NCI-H82 treated with DMSO at 0.1 percent for 48 hours (cell line): Measurements from ENCODE around the gene ZNF408.
"Not testable (repeated sequence)": the region's sequence is repeated elsewhere in the genome, so short reads cannot be mapped to it uniquely, and the experiment has no call there.

Experiments used
- DNase-seq: peaks from one replicate; lab custom pipeline; 2025; ENCODE audit not compliant: unreplicated experiment; lab: John Stamatoyannopoulos, UW

ZNF408 gene

DNA sequence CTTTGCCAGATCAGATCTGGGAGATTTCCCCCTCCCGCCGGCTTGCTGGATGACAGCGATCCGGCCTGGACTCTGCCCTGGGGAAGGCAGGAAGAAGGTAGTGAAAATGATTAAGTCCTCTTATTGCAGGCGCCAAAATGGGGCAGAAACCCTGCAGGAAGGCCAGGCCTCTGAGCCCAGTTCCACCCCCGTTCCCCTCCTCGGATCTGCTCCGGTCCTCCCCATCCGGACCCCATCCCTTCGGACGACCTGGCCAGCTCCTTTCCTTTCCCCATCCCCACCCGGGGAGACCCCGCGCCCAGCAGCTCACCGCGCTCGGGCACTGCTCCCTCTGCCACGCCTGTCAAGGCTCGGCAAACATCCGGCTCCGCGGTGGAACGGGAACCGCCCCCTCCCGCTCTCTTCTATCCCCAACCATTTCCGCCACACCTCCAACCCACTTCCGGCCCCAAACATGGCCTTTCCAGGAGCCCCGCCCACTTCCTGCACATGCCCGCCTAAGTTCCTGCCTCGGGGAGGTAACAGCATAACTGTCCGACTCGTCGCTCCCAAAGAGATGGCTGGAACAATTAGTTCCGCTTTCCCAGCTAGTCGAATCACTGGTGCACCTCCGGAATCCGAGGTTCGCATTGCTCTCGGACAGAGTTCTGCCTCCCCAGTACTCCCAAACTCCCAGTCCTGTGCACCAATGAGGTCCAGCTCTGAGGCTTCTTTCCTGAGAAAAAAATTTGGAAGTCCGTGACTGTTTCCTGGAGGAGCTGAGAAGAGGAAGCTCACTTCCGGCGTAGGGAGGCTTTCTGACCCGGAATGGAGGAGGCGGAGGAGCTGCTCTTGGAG is at the start of gene ZNF408, which contains the start of gene ARHGAP1:
TSS of gene ZNF408 (plus strand) at position 791 of the 837 bp plus-strand sequence. CDS start at position 808, 17 bp downstream.
TSS of gene ARHGAP1 (minus strand) at position 379 of the 837 bp plus-strand sequence. CDS start 4,512 bp downstream, outside the sequence.
- DNase-seq = peak; percentile 94

DNA sequence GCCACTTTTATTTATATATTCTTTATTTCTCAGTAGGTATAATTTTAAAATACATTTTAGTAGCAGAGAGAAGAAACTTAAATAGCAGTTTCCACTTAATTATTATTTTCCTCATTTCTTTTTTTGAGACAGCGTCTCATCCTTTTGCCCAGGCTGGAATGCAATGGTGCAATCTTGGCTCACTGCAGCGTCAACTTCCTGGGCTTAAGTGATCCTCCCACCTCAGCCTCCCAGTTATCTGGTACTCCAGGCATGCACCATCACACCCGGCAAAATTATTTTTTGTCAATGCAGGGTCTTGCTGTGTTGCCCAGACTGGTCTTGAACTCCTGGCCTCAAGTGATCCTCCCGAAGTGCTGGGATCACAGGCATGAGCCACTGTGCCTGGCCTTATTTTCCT is 45.2 kb upstream of the ZNF408 start:
- DNase-seq = no peak

DNA sequence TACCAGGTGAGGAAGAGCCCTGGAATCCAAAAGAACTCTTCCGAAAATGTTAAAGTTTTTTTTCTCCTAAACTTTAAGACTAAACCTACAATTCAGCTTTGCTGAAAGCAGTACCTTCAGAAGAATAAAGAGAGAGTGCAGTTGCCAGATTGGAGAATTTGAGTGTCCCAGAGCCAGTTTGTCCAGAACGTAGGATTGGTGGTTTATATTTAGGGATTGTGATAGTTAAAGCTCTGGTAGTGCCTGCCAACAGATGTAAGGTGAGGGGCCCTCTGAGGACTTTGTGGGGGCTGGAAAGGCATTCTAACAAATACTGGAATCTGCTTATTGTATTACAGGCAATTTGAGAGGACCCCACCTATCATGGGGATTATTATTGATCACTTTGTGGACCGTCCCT is 43.6 kb upstream of the ZNF408 start:
- DNase-seq = no peak

DNA sequence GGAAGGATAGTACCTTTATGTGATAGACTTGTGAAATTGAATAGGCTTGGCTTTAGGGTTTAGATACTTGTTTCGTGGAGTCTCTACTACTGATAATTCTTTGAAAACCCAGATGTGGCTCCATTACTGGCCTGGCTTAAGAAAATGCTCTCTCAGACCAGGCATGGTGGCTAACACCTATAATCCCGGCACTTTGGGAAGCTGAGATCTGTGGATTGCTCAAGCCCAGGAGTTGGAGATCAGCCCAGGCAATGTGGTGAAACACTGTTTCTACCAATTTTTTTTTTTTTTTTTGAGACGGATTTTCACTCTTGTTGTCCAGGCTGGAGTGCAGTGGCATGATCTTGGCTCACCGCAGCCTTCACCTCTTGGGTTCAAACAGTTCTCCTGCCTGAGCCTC is 42.6 kb upstream of the ZNF408 start:
- DNase-seq = no peak

DNA sequence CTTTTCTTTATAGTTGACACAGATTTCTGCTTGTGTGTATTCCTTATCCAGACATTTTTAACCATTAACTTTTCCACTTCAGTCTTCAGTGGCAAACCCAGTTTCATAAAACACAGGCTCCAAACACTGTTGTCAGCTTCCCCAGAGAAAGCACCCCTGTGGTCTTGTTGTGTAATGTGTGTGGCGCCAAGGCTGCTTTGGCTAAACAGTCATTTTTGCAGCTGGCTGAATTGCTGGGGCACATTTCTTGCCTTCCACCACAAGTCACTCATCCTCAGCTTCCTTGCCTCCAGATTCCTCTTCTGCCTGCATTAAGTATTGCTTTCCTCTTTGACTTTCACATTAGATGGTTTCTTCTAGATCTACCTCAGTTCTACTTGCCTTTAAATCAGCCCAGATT is 40.9 kb upstream of the ZNF408 start:
- DNase-seq = no peak

DNA sequence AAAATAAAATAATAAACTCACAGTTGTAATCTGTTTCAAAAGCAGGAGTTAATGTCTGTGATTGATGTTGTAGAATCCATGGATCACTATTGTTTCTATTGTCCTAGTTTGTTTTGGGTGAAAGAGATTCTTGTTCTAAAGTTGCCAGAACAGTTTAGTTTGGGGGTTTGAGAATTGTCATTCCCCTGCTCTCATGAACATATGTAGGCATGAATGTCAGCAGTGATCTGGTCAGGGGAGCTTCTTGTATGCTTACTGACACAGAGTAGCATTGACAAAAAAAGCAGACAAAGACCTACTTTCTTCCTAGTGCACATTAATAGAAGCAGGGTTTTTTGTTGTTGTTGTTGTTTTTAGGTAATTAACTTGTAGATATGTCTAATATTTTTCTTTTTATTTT is 39.0 kb upstream of the ZNF408 start:
- no peak for DNase-seq

DNA sequence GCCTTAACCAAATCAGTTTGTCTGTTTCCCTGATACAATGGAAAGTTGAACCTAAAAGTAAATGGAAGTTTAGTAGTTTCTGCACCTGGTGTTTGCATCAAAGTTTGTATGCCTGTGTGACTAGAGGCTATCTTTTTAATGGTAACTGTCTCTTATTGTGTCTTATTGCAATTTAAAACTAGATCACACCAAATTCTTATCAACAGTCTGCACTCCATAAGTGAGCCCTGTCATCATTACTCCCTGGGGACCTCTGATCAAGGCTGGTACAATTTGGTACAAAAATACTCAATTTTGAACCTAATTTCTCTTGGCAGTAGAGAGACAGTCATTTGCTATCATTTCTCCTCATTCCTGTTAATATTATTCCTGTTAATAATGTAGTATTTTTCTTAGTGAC is 38.5 kb upstream of the ZNF408 start:
- DNase-seq = no peak

DNA sequence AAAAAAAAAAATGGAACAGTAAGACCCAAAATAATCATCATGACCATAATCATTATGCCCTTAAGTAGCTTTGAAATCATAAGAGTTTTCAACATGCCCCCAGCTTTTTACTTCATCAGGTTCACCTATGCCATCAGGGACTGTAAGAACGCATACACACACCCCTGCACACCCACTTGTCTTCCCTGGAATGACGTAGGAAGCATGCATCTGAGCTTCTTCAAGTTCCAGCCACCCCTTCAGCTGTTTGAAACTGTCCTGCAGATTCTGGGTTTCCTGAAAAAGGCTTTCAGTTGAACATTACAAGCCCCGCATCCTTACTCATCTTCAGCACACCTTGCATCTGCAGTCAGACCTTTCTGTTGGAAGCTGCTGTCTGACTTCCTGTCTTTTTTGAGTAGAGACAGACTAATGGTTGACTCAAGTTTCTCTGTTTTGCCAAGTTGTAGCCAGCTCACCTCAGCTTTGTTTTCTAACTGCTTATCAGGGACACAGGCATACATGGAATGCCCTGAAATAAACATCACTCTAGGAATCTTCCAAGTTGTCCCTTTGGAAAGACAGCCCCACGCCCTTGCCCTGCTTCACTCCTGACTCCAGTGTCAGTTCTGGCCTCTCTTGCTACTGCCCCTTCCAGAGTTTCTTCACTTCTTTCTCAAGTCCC is 37.4 kb upstream of the ZNF408 start:
- no peak for DNase-seq

DNA sequence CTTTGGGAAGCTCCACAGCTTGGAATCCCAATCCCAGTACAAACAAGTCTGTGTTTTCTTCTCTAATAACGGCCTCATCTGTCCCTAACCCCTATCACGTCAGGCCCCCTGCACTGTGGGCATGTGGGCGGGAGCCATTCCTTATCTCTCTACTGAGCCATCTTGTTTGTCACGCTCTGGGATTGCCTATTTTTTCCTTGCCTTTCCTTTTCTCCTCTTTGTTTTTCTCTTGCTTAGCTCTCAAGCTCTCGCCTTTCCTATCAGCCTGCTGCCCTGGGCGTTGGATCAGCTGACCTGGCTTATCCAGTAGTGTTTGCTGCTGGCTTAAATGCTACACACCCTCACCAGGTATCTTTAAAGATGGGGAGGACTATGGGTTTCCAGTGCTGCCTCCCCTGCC is 36.2 kb upstream of the ZNF408 start:
- DNase-seq = no peak

DNA sequence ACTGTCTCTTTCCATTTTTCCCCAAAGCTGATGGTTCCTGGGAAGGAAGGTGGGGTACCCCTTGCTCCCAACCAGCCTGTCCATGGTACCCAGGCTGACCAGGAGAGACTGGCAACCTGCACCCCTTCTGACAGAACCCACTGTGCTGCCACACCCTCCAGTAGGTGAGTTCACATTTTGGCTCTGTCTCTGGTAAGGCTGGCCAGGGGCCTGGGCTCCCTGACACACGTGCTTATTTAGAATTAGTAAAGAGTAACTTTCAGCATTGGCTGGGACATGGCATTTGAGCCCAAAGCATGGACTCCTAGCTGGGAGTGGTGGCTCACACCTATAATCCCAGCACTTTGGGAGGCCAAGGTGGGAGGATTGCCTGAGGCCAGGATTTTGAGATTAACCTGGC is 35.5 kb upstream of the ZNF408 start:
- no peak for DNase-seq

DNA sequence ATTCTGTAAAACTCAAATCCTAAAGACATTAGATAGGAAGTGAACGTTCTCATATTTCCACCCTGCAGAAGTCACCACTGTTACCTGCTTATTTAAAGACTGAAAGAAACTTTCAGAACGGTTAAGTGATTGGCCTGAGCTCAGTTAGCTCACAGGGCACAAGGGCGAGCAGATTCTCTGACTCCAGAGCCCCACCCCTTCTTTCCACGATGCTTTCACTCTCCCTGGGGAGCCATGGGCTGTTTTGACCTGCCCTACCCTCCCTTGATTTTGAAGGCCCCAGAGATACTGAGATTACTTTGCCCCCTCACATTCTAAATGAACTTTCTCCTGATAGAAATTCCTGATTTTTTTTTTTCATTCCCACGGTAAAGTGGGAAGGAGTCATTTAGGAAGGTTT is 34.3 kb upstream of the ZNF408 start:
- DNase-seq = no peak

DNA sequence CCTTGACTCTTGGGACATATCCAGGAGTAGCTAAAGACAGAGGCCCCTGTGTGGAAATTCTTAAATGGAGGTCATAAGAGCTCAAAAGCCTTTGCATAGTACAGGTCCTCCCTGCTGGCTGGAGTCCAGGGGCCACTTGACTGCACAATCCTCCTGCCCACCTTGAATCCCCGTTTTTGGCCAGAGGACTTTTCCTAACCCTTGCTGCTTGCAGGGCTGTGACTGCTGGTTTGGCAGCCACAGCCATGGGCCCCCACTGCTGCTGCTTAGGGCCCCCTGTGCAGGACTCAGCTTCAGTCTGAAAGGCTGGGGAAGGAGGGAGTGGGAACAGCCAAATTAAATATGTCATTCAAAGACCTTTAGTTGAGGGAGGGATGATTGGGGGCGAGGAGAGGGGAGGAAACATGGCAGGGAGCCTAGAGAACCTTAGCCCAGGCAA is 33.8 kb upstream of the ZNF408 start:
- no peak for DNase-seq

DNA sequence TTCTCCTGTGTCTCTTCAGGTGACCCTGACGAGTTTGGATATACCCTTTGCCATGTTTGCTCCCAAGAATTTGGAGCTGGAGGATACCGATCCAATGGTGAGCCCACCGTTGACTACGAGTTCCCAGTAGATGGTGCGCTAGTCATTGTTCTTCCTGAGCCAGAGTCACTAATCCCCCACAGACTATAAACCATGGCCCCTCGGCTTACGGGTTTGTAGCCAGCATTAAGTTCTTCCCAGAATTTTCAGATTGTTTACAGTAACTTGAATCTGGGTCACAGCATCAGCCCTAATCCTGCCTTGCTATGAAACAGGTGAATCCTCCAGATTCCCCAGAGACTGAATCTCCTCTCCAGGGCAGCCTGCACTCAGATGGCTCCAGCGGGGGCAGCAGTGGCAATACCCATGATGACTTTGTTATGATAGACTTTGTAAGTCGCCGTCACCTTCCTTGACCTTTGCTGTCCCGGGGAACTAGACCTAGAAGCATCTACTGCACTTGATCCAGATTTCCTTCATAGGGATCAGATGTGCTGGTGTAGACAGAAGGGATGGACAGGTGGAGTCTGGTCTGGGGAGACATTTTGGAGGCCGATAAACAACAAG is 32.2 kb upstream of the ZNF408 start:
- DNase-seq = no peak

DNA sequence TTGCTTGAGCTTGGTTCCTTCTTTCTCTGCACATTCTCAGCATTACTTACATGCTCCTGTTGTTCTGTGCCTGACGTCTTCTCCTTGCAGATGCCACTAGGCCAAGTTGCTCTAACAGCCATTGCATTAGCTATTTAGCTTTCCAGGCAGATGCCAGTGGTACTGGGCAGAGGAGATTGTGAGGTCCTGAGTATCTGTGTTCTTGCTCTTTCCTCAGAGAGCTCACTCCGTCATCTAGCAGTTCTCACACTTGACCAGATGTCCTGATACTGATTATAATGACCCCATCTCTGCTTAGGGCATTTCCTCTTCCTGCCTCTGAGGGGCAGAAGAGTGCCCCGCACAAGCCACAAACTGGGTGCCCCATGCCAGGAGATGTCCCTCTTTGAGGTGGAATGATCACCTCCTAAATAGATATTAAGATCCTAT is 31.1 kb upstream of the ZNF408 start:
- no peak for DNase-seq

DNA sequence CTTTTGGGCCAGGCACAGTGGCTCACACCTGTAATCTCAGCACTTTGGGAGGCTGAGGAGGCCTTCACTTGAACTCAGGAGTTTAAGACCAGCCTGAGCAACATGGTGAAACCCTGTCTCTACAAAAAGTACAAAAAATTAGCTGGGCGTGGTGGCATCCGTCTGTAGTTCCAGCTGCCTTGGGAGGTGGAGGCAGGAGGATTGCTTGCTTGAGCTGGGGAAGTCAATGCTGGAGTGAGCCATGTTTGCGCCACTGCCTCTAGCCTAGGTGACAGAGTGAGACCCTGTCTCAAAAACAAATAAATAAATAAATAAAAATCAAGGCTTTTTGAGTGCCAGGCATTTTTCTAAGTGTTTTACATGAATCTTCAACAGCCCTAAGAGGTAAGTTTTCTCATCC is 30.3 kb upstream of the ZNF408 start:
- DNase-seq = not testable (repeated sequence)

DNA sequence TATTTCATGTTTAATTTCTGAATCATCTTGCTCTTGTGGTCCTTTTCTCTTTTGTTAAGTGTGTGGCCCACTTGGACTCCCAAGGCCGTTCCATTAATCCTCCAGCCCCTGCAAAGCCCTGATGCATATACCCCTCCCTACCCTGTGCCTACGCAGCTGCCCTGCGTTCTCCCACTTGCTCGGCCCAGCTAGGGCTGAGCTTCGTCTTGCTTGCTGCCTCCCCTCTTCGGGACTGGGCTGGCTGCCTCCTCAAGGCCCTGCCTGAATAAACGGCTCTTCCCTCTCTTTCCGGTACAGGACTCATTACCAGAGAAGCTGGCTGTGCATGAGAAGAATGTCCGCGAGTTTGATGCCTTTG is 28.9 kb upstream of the ZNF408 start:
- no peak for DNase-seq

DNA sequence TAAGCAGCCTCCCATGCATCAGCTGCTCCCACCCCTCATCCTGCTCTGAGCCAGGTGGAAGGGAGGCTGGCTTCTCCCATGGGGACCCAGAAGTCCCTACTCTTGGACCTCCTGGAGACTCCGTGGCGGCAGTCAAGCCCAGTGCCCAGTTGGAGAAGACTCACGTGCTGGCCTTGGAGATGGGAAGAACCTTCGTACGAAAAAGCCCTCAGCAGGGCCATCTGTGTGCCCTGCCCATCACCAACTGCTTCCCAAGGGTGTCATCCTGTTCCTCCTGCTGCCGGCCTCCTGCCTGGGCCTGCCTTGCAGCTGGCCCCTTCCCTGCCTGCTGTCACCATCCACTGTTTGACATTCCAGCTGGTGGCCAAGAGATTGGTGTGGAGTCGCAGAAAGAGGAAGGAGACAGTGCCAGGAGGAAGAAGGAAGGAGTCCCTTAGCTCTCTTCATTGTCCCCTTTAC is 28.4 kb upstream of the ZNF408 start:
- DNase-seq = no peak

DNA sequence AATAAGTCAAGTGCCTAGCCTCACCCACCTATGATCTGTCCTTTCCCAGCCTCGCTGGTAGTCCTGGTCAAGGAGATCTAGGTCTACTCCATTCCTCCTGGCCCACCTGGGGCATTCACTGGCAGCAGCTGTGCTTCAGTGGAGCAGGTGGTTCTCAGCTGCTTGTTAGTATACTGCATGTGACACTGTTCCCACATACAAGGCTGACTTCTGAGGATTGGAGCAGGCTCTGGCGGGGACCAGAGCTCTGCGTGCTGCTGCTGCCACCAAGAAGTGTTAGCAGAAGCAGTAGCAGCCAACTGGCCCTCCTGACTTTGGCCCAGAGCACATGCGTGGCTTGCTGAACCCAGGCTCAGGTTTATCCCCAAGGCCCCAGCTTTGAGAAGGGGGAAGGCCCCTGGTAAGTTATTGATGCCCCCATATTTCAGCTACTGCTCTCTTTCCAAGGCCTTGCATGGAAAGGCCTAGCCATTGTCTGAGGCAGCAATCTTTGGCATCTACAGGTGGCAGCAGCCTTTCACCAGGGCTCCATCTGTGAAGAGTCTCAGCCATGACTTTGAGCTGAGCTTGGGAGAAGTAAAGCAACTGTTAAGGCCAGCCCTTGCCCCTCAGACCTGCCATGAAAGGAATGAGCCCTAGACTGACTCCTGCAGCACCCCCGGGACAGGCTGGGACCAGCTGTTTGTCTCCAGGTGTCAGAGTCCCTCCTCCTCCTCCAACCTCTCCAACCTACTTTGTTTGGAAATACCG is 26.9 kb upstream of the ZNF408 start:
- no peak for DNase-seq

DNA sequence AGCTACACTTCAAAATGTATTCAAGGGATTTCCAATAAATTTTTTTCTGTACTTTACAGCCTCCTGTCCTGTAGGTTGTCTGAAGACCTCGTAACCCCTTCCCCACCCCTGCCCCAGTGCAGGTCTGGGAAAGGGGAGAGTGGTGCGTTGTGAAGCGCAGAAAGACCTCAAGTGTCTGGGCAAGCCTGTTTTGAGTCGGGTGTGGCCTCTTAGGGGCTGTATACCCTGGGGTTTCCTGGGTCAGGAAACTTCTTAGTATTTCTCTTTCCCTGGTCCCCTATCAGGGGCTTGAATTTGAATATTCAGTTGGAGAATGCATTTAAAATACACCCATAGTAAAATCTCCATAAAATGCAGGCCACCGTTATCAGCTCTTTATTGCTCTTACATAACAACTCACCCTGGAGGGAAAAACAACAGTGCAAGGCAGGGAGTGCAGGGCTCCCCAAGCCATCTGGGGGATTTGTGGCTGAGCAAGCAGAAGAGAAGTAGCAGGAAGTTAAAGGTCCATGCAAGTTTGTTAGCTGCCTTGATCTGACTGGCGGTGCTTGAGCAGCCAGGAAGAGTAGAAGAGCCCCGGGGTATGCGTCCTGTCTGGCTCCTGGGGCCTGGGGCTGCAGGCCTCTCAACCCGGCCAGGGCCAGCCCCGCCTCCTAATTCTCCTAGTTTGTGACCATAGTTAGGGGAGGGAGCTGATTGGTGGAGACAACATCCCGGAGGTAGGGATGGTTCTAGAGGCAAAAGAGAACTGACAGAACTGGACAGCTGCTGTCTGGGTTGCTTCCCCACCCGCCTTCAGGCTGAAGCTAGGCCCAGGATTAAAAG is 26.2 kb upstream of the ZNF408 start:
- DNase-seq = no peak

DNA sequence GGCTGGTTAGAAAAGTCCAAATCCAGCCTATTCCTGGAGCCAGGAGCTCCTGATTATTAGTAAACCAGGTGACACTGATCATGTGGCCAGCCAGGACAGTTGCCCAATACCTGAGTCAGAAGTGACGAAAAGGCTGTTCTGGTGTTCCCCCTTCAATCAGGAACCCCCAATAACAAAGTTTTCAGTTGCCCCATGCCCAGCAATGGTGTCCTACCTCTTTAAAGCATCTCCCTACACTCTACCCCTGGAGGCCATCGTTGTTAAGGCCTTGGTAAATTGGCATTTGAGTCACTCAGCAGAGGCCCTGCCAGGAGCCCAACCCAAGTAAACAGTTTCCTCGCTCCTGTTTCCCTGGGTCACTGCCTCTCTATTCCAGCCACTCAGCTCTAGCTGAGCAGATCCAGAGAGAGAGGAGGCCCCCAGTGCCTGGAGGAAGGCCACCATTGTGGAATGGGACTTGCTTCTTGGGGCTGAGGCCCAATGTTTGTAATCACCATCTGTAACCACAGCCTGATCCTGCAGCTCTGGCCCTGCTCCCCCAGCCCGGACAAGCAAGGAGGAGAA is 25.5 kb upstream of the ZNF408 start:
- no peak for DNase-seq
